NCI-H510A (cell line): ENCODE data around the gene BCL2.

ENCODE experiments used
- DNase-seq: peaks from one replicate; lab custom pipeline; 2025; lab: John Stamatoyannopoulos, UW

The BCL2 gene

DNA sequence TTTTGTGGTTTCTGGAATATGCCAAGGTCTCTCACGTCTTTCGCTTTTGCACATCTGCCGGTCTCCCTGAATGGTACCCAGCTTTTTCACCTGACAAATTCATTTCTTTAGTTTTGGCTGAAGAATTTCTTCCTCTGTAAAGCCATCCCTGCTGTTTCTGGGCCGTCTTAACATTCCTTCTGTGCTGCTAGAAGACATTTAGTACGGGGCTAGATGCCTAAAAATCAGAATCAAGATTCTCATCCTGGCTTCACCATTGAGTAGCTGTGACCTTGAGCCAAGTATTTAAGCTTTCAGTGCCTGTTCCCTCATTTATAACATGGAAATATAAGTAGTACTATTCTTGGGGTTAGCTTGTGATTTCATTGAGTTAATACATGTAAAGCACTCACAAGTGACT is 6.4 kb upstream of the BCL2 start:
- DNase-seq: no peak

- DNase-seq: no peak
These were observed 5.6 kb upstream of the BCL2 start for GRCh38 chr18:63325086-63325686.

DNA sequence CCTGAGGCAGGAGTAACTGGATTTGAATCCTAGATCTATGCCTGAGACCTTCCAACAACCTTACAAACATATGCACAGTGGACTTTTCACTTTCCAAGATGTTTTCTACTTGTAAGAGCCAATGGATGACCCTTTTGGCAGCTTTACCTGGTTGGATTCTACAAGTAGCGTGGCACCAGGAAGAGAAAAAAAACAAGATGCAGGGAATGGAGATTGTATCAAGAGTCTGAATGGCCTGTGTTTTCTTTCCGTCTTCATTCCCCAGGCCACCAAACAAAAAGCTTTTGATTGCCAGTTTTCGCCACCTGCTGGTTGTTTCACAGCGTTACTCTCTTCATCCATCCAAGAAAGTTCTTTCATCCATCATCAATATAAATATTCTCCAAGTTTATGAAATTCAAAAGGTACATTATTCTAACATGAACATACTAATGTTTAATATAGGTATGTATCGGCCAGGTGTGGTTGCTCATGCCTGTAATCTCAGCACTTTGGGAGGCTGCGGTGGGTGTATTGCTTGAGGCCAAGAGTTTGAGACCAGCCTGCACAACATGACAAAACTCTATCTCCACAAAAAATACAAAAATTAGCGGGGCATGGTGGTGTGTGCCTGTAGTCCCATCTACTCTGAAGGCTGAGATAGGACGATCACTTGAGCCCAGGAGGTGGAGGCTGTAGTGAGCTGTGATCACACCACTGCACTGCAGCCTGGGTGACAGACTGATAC is 3.5 kb upstream of the BCL2 start:
- DNase-seq: peak; percentile 61

DNA sequence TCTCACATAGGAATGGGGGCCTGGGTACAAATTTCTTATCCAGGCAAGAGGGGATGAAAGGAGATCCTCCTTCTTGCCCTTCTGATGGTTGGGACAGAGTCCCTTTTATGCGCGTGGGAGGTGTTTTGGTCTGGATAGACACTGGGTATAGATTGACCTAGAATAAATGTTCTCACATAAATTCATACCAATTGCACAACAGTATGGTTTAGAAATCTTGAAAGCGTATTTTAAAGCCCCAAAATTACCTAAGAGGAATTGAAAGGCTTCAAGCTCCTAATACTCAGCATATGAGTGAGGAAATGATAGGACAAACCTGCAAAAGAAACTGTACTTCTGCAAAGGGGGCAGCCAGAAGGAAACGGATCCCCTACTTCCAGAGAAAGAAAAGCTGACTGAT is 2.6 kb upstream of the BCL2 start:
- no peak for DNase-seq

- peak; percentile 23 for DNase-seq
These were observed 1.7 kb upstream of the BCL2 start for GRCh38 chr18:63321291-63321690.

- peak; percentile 61 for DNase-seq
These were observed 1.4 kb upstream of the BCL2 start for GRCh38 chr18:63320975-63321265.

DNA sequence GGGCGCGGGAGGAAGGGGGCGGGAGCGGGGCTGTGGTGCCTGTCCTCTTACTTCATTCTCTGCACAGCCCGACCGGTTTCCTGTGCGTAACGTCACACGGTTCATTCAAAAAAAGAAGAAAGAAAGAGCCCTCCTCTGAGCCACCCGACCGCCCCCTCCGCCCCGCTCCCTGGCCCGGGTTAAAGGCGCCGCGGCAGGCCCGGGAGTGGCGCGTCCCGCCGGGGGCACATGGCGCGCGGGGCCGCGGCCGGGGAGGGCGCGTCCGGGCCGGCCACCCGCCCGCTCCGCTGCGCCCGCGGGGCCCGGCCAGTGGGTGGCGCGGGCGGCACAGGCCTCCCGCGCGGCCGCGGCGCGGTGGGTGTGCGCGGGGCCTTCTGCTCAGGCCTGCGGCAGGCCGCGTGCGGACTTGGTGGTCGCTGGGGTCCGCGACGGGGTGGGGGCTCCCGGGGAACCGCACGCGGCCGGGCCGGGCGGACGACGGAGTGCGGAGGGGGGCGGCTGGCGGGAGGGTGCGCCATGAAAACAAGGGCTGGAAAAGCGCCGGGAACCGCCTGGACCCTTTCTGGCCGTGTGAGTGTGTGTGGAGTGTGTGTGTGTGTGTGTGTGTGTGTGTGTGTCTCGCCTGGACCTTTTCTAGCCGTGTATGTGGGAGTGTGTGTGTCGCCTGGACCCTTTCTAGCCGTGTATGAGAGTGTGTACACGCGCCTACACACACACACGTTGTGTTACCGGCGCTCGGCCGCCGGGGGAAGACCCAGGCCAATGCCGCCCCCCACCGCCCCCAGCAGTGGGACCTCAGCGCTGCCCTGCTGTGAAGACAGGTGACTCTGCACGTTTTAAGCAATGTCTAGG is 780 bp upstream of the BCL2 start:
- peak; percentile 89 for DNase-seq

DNA sequence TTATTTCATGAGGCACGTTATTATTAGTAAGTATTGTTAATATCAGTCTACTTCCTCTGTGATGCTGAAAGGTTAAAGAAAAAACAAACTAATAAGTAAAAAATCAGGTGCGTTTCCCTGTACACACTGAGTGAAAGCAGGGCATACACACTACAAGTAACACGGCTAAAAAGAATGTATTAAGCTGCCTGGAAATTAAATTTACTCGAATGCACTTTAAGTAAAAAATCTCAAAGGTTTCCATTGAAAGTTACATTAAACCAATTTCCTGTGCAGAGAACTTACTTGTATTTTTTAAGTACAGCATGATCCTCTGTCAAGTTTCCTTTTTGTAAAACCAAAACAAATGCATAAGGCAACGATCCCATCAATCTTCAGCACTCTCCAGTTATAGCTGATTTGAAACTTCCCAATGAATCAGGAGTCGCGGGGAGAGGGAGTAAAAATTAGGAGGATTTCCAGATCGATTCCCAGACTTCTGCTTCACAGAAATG is 633 bp downstream of the BCL2 start:
- no peak for DNase-seq

DNA sequence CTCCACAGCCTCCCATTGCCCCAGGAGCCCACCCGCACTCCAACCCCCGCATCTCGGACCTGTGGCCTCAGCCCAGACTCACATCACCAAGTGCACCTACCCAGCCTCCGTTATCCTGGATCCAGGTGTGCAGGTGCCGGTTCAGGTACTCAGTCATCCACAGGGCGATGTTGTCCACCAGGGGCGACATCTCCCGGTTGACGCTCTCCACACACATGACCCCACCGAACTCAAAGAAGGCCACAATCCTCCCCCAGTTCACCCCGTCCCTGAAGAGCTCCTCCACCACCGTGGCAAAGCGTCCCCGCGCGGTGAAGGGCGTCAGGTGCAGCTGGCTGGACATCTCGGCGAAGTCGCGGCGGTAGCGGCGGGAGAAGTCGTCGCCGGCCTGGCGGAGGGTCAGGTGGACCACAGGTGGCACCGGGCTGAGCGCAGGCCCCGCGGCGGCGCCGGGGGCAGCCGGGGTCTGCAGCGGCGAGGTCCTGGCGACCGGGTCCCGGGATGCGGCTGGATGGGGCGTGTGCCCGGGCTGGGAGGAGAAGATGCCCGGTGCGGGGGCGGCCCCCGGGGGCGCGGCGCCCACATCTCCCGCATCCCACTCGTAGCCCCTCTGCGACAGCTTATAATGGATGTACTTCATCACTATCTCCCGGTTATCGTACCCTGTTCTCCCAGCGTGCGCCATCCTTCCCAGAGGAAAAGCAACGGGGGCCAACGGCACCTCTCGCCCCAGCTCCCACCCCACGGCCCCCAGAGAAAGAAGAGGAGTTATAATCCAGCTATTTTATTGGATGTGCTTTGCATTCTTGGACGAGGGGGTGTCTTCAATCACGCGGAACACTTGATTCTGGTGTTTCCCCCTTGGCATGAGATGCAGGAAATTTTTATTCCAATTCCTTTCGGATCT is 1.3 kb downstream of the BCL2 start:
- peak; percentile 96 for DNase-seq

- no peak for DNase-seq
These were observed 2.0 kb downstream of the BCL2 start for GRCh38 chr18:63317556-63317946.

GRCh38 chr18:63316612-63317555 is 2.7 kb downstream of the BCL2 start:
- no peak for DNase-seq

DNA sequence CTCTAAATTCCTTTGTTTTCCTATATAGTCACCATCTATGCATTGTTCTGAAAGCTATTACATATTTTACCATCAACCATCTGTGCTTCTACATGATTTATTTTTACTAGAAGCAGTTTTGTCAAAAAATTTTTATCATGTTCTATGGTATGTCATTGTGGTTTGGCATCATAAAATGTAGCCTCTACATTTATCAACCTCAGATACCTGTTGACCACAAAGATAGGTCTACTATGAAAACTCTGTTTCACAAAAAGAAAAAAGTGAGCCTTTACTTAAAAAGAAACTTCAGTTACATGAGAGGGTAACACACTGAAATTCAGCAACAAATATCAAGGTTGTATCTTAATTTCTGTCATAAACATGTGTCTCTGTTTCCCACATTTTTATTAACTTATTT is 3.7 kb downstream of the BCL2 start:
- DNase-seq: no peak

GRCh38 chr18:63315131-63315662 is 4.4 kb downstream of the BCL2 start:
- DNase-seq: no peak

DNA sequence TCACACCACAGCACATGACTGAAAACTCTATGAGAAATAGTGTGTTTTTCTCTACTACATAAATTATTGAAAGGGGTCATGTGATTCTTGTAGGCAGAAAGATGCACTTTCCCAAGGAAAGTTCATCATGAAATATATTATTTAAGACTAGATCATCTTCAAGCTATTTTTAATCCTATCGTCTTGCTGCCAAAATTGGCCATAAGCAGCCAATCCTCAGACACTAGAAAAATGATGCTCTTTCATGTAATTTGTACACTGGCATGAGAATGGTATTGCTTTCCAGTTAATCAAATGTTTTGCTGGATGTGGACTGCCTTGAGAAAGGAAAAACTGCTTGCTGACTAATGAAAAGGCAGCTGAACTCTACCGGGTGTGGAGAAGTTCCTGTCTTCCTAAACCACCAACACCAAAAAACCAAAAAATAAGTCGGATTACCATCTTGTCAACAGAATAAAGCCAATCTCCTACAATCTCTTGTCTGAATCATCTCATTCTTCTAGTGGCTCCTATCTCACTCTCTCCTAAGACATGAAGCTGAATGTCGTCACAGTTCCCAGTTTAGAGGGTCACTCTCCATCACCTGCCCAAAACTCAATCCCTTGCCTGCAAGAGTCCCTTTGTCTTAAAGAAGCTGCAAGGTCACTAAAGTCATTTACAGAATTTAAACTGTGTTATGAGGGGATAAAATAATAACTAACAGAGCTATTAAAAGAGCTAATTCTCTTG is 5.3 kb downstream of the BCL2 start:
- DNase-seq: no peak

DNA sequence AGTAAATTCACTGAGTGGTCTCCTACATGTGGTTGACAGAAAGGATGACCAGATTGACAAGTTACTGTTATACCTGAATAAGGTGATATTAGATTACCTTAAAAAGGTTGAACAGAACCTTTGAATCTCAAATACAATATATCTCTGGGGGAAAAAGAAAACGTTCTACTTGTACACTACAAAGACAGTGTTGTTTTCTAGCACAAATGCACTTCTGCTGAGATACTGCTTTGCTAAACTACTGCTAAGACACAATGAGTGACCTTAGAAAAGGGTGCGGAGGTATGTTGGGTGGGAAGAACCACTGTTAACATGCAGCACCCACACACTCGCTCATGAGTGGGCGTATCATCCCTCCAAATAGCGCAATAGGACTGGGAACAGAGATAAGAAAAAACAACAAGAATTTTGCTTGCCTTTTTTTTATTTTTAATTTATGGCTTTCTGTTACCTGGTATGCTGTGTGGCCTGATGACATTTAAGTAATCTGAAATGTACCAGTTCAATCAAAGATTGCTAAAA is 6.1 kb downstream of the BCL2 start:
- no peak for DNase-seq

DNA sequence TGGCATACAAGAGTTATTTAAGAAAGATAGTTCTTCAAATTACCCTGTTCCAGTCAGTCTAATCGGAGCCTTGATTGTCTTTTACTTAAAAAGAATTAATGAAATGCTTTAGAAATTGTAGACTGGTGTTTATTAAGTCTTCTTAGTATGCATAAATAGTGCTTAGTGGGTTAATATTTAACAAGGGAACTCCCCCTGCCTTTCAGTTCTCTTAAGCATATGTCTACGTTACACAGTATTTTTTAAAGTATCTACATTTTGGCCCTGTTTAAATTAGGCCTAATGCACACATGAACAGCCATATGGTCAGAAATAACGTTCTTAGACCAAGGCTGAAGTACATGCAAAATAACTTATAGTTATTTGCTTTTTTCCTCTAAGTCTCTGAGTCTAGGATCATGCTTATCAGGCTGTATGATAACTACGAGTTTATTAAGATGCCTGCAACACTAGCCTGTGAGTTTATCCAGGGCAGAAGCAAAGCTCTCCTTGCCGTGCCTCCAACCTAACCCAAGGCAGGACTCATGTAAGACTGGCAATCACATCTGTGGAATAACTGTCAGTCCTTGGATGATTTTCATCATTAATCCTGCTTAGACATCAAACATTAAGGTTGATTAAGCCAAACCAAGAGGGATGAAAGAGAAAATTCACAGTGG is 6.7 kb downstream of the BCL2 start:
- DNase-seq: no peak

GRCh38 chr18:63312019-63312409 is 7.6 kb downstream of the BCL2 start:
- DNase-seq: no peak

DNA sequence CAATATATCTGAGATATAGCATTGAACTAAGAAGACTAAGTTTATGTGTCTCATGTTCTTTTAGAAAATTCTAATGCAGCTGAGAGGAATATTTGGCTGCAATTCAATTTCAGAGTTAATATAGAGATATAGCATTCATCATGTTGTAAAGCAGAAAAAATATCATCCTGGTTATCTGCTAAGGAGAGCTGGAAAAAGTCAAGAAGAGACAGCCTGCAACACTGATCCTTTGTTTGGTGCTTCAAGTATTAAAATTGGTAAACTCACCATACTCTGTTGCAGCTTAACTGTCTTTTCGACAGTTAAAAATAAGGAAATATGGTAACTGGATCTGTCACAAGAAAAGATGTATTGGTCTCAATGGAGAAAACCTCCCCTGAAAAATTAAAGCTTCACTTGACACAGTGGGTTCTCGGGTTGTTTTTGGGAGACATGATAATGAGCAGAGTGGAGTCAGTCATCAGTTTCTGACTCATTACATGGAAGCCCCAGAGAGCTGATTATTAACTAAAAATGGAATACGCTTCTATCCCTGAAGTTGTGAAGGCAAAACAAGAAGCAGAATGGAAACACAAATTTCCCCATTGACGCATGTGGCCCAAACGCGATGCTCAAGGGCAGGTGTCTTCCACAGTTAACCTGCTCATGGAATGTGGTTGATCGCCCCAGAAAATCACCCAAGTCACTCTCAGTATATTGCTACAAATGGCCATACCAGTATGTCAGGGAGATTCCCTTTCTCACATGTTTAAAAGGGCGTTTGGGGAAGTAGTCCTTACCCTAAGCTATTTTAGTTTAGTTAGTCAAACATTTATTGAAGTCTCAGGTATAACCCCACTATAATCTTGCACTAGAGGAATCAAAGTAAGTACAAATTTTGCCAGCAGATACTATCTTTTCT is 8.2 kb downstream of the BCL2 start:
- DNase-seq: no peak
